Esophagus muscularis mucosa (tissue), 4 donors: Measurements from ENCODE around the gene CXorf58. TPM values are rescaled to one million over a fixed set of nuclear protein-coding genes. Genes with fewer than 3 reads are reported as not detected.

ENCODE experiments used
- DNase-seq: peaks from one replicate; pipeline ENCODE4 v3.0.0-alpha.2; 2017; ENCODE audit errors: extremely low spot score
- H3K27ac ChIP-seq, 4 donors: fragments of 200-600 bp; sonication (generic); replicated peaks in 1 of 4; 1 replicate in 3 of 4; 2 replicates in 1 of 4; pipeline ENCODE4 v1.5.1; 2016 to 2019; ENCODE audit warnings: mild to moderate bottlenecking in 1 of 4
- H3K27me3 ChIP-seq, 4 donors: fragments of 200-600 bp; sonication (generic); one replicate each; pipeline versions ENCODE4 v1.5.1 to v1.6.0; 2016 to 2019
- H3K36me3 ChIP-seq, 4 donors: fragments of 200-600 bp; sonication (generic); one replicate each; pipeline ENCODE4 v1.5.1; 2016 to 2019
- H3K4me1 ChIP-seq, 4 donors: fragments of 200-600 bp; sonication (generic); one replicate each; pipeline ENCODE4 v1.5.1; 2016 to 2019
- H3K4me3 ChIP-seq, 4 donors: fragments of 200-600 bp; sonication (generic); 1 replicate in 2 of 4; 2 replicates in 2 of 4; pipeline ENCODE4 v1.5.1; 2016 to 2019; ENCODE audit warnings: mild to moderate bottlenecking in 4 of 4, moderate library complexity in 1 of 4
- H3K9me3 ChIP-seq, 4 donors: fragments of 200-600 bp; sonication (generic); 1 replicate in 3 of 4; 2 replicates in 1 of 4; pipeline ENCODE4 v1.5.1; 2016 to 2019
- CTCF ChIP-seq, 3 experiments: fragments of 200-600 bp in 2 of 3; fragments of 450-650 bp in 1 of 3; sonication (generic) in 2 of 3; IDR thresholded peaks; one replicate each; pipeline ENCODE4 v1.5.1; 2017 to 2019; ENCODE audit warnings: antibody characterized with exemption in 3 of 3, mild to moderate bottlenecking in 2 of 3, moderate library complexity in 1 of 3
- EP300 ChIP-seq: sonication (generic); formaldehyde crosslinking; IDR thresholded peaks from one replicate; pipeline ENCODE4 v1.6.1; 2017; ENCODE audit warnings: antibody characterized with exemption
- POLR2A ChIP-seq: fragments of 450-650 bp; IDR thresholded peaks from one replicate; pipeline ENCODE4 v1.6.1; 2017; ENCODE audit warnings: antibody characterized with exemption, moderate library complexity, mild to moderate bottlenecking, low read depth
- POLR2AphosphoS5 ChIP-seq, 2 donors: sonication (generic); formaldehyde crosslinking; IDR thresholded peaks; one replicate each; pipeline ENCODE4 v1.6.1; 2017; ENCODE audit warnings: antibody characterized with exemption in 2 of 2
- WGBS: methylation state at CpG from one replicate; pipeline ENCODE4 v1.1.5; 2018; 5-methylcytosine and 5-hydroxymethylcytosine counted together
- intact Hi-C: fragments of 100-400 bp; cut with DNase I; formaldehyde crosslinking; loops from one replicate; pipeline ENCODE4 v1.15.1; 2023
- total RNA-seq, 4 donors: library from RNA; depleted of rRNA; stranded (reverse); fragments of >200 nt; gene quantifications; one replicate each; pipeline versions ENCODE4 v1.1.0 to v1.2.1, GENCODE V29; 2016

Gene CXorf58
- total RNA-seq, 4 donors from 2014 or later: 0.29 TPM; not detected in 3

- H3K27me3 ChIP-seq: no peaks in the 10 kb centered on the region
- no peak for DNase-seq
- no peaks in the 10 kb centered on the region for H3K9me3 ChIP-seq
- intact Hi-C loops: no loop called here
- TF ChIP-seq CTCF (IDR thresholded peaks at IDR 0.05) (no peak), POLR2AphosphoS5 (IDR thresholded peaks at IDR 0.05) (no peak), POLR2A (no peak), EP300 (no peak)
- H3K4me1 ChIP-seq: peaks cover 0 to 4% (median 0%) of the 10 kb centered on the region in 4 donors
- no peak overlapping the region for H3K27ac ChIP-seq
- H3K4me3 ChIP-seq: no peak overlapping the region
- H3K36me3 ChIP-seq: no peaks in the 10 kb centered on the region
- 67% methylated on average over 4 of the region's 4 CpGs for WGBS
These were observed 23.3 kb upstream of the CXorf58 start for GRCh38 chrX:23884427-23885024.

- H3K4me1 ChIP-seq: no peaks in the 10 kb centered on the region
- intact Hi-C loops: no loop called here
- no peaks in the 10 kb centered on the region for H3K36me3 ChIP-seq
- no peaks in the 10 kb centered on the region for H3K27me3 ChIP-seq
- no peak overlapping the region for H3K4me3 ChIP-seq
- TF ChIP-seq CTCF (IDR thresholded peaks at IDR 0.05) (no peak), POLR2AphosphoS5 (IDR thresholded peaks at IDR 0.05) (no peak), POLR2A (no peak), EP300 (no peak)
- no peak for DNase-seq
- 65% methylated on average over 3 of the region's 3 CpGs for WGBS
- no peak overlapping the region for H3K27ac ChIP-seq
- no peaks in the 10 kb centered on the region for H3K9me3 ChIP-seq
These were observed 22.0 kb upstream of the CXorf58 start for GRCh38 chrX:23885803-23886202.

GRCh38 chrX:23887451-23887850 is 20.4 kb upstream of the CXorf58 start:
- Histone ChIP-seq H3K27me3 (no peaks in the 10 kb centered on the region), H3K27ac (no peak overlapping the region), H3K4me1 (no peaks in the 10 kb centered on the region), H3K36me3 (no peaks in the 10 kb centered on the region), H3K9me3 (no peaks in the 10 kb centered on the region), H3K4me3 (no peak overlapping the region)
- 92% methylated on average over 1 of the region's 6 CpGs for WGBS
- no peak for DNase-seq
- TF ChIP-seq EP300 (no peak), POLR2AphosphoS5 (IDR thresholded peaks at IDR 0.05) (no peak), CTCF (IDR thresholded peaks at IDR 0.05) (no peak), POLR2A (no peak)
- intact Hi-C loops: no loop called here

GRCh38 chrX:23887918-23888317 is 19.9 kb upstream of the CXorf58 start:
- Histone ChIP-seq H3K27me3 (no peaks in the 10 kb centered on the region), H3K4me3 (no peak overlapping the region), H3K36me3 (no peaks in the 10 kb centered on the region), H3K4me1 (no peaks in the 10 kb centered on the region), H3K9me3 (no peaks in the 10 kb centered on the region), H3K27ac (no peak overlapping the region)
- WGBS: 93% methylated on average over 4 of the region's 4 CpGs
- TF ChIP-seq CTCF (IDR thresholded peaks at IDR 0.05) (no peak), POLR2A (no peak), POLR2AphosphoS5 (IDR thresholded peaks at IDR 0.05) (no peak), EP300 (no peak)
- no peak for DNase-seq
- intact Hi-C loops: no loop called here
